HCT116 (cell line): ENCODE data around the gene BRDT. TPM values are rescaled to one million over a fixed set of nuclear protein-coding genes. Genes with fewer than 3 reads are reported as not detected.

Experiments
- ATAC-seq: fragments of 200-7000 bp; cut with Tn5 transposase; 2 replicates; pipeline ENCODE4 v1.9.1; 2020; ENCODE audit warnings: mild to moderate bottlenecking, moderate library complexity
- BruUV-seq: library from RNA; stranded (reverse); fragments of 400-500 nt; replicated peaks from 2 replicates; lab custom pipeline; 2021; lab: Mats Ljungman, UMichigan
- CTCF ChIA-PET: fragments of 300-600 bp; sonication (Branson Sonifier 250); formaldehyde crosslinking; loops from one replicate; lab custom pipeline; 2021; ENCODE audit warnings: antibody characterized with exemption; lab: Charles Lee
- POLR2A ChIA-PET: fragments of 300-600, 350-600 bp; sonication (Branson Sonifier 250); formaldehyde crosslinking; loops from one replicate; lab custom pipeline; 2021; ENCODE audit warnings: antibody characterized with exemption; lab: Charles Lee
- RAD21 ChIA-PET, 2 experiments: fragments of 300-600 bp; sonication (Branson Sonifier 250); formaldehyde crosslinking; loops; one replicate each; lab custom pipeline; 2023; ENCODE audit warnings: low total read pairs in 2 of 2; ENCODE audit not compliant: uncharacterized antibody in 2 of 2, unreplicated experiment in 2 of 2, low non-redundant PET in 1 of 2; lab: Charles Lee
- DNase-seq: peaks from one replicate; pipeline ENCODE4 v3.0.0-alpha.2; 2010; ENCODE audit warnings: low read depth, low spot score
- H2AFZ ChIP-seq: fragments of 200-600 bp; shearing (Covaris generic), sonication (generic); 2 replicates; pipeline ENCODE4 v1.6.1; 2017; ENCODE audit warnings: low read depth, mixed run types, mixed read lengths, antibody characterized with exemption, low read length; ENCODE audit not compliant: poor library complexity, severe bottlenecking
- H3K27ac ChIP-seq: 2 replicates; pipeline ENCODE4 v1.5.1; 2012; ENCODE audit warnings: low read depth, low read length
- H3K27me3 ChIP-seq: fragments of 200-600 bp; sonication (generic); 2 replicates; pipeline ENCODE4 v1.6.1; 2016; ENCODE audit warnings: mixed run types, low read length, mixed read lengths; ENCODE audit not compliant: insufficient read depth
- H3K36me3 ChIP-seq, 2 experiments: fragments of 200-500 bp in 1 of 2; fragments of 200-600 bp in 1 of 2; sonication (Bioruptor generic) in 1 of 2; sonication (generic) in 1 of 2; 2 replicates each; pipeline versions ENCODE4 v1.5.1 to v1.6.1; 2014 to 2016; ENCODE audit warnings: low read length in 2 of 2, inconsistent platforms in 1 of 2, mixed read lengths in 1 of 2, mixed run types in 1 of 2; ENCODE audit not compliant: insufficient read depth in 2 of 2, control insufficient read depth in 1 of 2
- H3K4me1 ChIP-seq, 2 experiments: fragments of 200-600 bp in 1 of 2; sonication (generic) in 1 of 2; 2 replicates each; pipeline versions ENCODE4 v1.5.1 to v1.6.1; 2012 to 2017; ENCODE audit warnings: low read length in 2 of 2, inconsistent platforms in 1 of 2, mild to moderate bottlenecking in 1 of 2, mixed read lengths in 1 of 2, mixed run types in 1 of 2, moderate library complexity in 1 of 2; ENCODE audit not compliant: insufficient read depth in 2 of 2, control insufficient read depth in 1 of 2
- H3K4me2 ChIP-seq: fragments of 200-600 bp; sonication (generic); 2 replicates; pipeline ENCODE4 v1.6.1; 2017; ENCODE audit warnings: mixed run types, low read length, mixed read lengths
- H3K4me3 ChIP-seq, 2 experiments: fragments of 200-600 bp in 1 of 2; sonication (generic) in 1 of 2; replicated peaks in 1 of 2; 2 replicates each; pipeline ENCODE4 v1.5.1; 2011 to 2016; ENCODE audit warnings: low read length in 2 of 2, control low read depth in 1 of 2, low read depth in 1 of 2, mild to moderate bottlenecking in 1 of 2, mixed read lengths in 1 of 2, mixed run types in 1 of 2
- H3K79me2 ChIP-seq: fragments of 200-600 bp; sonication (generic); 2 replicates; pipeline ENCODE4 v1.6.1; 2017; ENCODE audit warnings: mild to moderate bottlenecking, mixed run types, low read length, moderate library complexity, mixed read lengths; ENCODE audit not compliant: insufficient read depth
- H3K9ac ChIP-seq: fragments of 200-600 bp; sonication (generic); 2 replicates; pipeline ENCODE4 v1.6.1; 2016; ENCODE audit warnings: low read length, mixed read lengths
- H3K9me2 ChIP-seq: fragments of 200-600 bp; sonication (generic), shearing (Covaris generic); 2 replicates; pipeline ENCODE4 v1.6.1; 2017; ENCODE audit warnings: mixed run types, mild to moderate bottlenecking, moderate library complexity; ENCODE audit not compliant: insufficient read depth
- H3K9me3 ChIP-seq, 2 experiments: fragments of 200-500 bp in 1 of 2; fragments of 200-600 bp in 1 of 2; sonication (Bioruptor generic) in 1 of 2; sonication (generic) in 1 of 2; 2 replicates each; pipeline ENCODE4 v1.6.1; 2014 to 2017; ENCODE audit warnings: low read length in 2 of 2, mixed read lengths in 2 of 2, inconsistent platforms in 1 of 2, low read depth in 1 of 2, mild to moderate bottlenecking in 1 of 2, mixed run types in 1 of 2, moderate library complexity in 1 of 2; ENCODE audit not compliant: control insufficient read depth in 1 of 2, insufficient read depth in 1 of 2
- H4K20me1 ChIP-seq: fragments of 200-600 bp; sonication (generic), shearing (Covaris generic); 2 replicates; pipeline ENCODE4 v1.6.1; 2017; ENCODE audit warnings: mixed run types, mild to moderate bottlenecking, moderate library complexity; ENCODE audit not compliant: insufficient read depth
- CBX3 ChIP-seq: IDR thresholded peaks from 2 replicates; pipeline ENCODE4 v1.6.1; 2012; ENCODE audit warnings: low read depth
- EGR1 ChIP-seq: IDR thresholded peaks from 2 replicates; pipeline ENCODE4 v1.6.1; 2012; ENCODE audit warnings: low read depth
- EZH2 ChIP-seq: fragments of 200-600 bp; sonication (generic); IDR thresholded peaks from 2 replicates; pipeline ENCODE4 v1.6.1; 2017; ENCODE audit warnings: antibody characterized with exemption, mixed run types
- FOSL1 ChIP-seq: IDR thresholded peaks from 2 replicates; pipeline ENCODE4 v1.6.1; 2012; ENCODE audit warnings: low read depth
- POLR2A ChIP-seq: IDR thresholded peaks from 2 replicates; pipeline ENCODE4 v1.7.0; 2011; ENCODE audit warnings: borderline replicate concordance; ENCODE audit not compliant: insufficient read depth, insufficient read length; ENCODE audit errors: extremely low read depth
- RAD21 ChIP-seq: IDR thresholded peaks from 2 replicates; pipeline ENCODE4 v1.6.1; 2012; ENCODE audit warnings: low read depth, mild to moderate bottlenecking
- SIN3A ChIP-seq: IDR thresholded peaks from 2 replicates; pipeline ENCODE4 v1.6.1; 2012; ENCODE audit warnings: low read depth
- SRF ChIP-seq: IDR thresholded peaks from 2 replicates; pipeline ENCODE4 v1.6.1; 2012; ENCODE audit warnings: low read depth
- ZNF274 ChIP-seq: fragments of 200-500 bp; sonication (Bioruptor generic); IDR thresholded peaks from 2 replicates; pipeline ENCODE4 v1.6.1; 2014; ENCODE audit warnings: mild to moderate bottlenecking, low read depth, low read length, inconsistent platforms
- intact Hi-C: fragments of 100-400 bp; cut with micrococcal nuclease; formaldehyde crosslinking; loops from 2 replicates; pipeline ENCODE4 v1.10.0; 2022
- total RNA-seq: library from RNA; stranded (reverse); gene quantifications from one replicate; pipeline ENCODE4 v1.2.1, GENCODE V29; 2021; ENCODE audit not compliant: unreplicated experiment
- TF ChIP-seq, protein P1 (sequence below), 3 experiments: fragments of 200-600 bp in 1 of 3; sonication (generic) in 1 of 3; IDR thresholded peaks in 2 of 3; conservative IDR thresholded peaks in 1 of 3; 2 replicates each; pipeline ENCODE4 v1.5.1; 2012 to 2017; ENCODE audit warnings: low read depth in 2 of 3, low read length in 2 of 3, antibody characterized with exemption in 1 of 3, borderline replicate concordance in 1 of 3, control low read depth in 1 of 3, mild to moderate bottlenecking in 1 of 3, mixed read lengths in 1 of 3, mixed run types in 1 of 3, moderate library complexity in 1 of 3; ENCODE audit not compliant: insufficient read depth in 1 of 3
- TF ChIP-seq, protein P2 (sequence below): IDR thresholded peaks from 2 replicates; pipeline ENCODE4 v1.6.1; 2011; ENCODE audit warnings: mild to moderate bottlenecking, low read length, moderate library complexity; ENCODE audit not compliant: insufficient replicate concordance; ENCODE audit errors: extremely low read depth
- TF ChIP-seq, protein P3 (sequence below): IDR thresholded peaks from 2 replicates; pipeline ENCODE4 v1.6.1; 2012

BRDT gene
- total RNA-seq, 1 experiment from 2014 or later: not detected

DNA sequence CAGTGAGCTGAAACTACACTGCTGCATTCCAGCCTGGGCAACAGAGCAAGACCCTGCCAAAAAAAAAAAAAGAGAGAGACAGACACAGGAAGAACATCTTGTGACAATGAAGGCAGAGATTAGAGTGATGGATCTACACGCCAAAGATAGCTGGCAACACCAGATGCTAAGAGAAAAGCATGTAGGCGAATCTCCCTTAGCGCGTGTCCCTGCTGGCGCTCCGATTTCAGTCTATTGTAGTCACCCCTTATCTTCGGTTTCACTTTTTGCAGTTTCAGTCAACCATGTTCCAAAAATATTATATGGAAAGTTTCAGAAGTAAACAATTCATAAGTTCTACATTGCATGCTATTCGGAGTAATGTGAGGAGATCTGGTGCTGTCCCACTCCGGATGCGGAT, 11.6 kb upstream of the BRDT start (continued):
- TF ChIP-seq, protein P1, sequence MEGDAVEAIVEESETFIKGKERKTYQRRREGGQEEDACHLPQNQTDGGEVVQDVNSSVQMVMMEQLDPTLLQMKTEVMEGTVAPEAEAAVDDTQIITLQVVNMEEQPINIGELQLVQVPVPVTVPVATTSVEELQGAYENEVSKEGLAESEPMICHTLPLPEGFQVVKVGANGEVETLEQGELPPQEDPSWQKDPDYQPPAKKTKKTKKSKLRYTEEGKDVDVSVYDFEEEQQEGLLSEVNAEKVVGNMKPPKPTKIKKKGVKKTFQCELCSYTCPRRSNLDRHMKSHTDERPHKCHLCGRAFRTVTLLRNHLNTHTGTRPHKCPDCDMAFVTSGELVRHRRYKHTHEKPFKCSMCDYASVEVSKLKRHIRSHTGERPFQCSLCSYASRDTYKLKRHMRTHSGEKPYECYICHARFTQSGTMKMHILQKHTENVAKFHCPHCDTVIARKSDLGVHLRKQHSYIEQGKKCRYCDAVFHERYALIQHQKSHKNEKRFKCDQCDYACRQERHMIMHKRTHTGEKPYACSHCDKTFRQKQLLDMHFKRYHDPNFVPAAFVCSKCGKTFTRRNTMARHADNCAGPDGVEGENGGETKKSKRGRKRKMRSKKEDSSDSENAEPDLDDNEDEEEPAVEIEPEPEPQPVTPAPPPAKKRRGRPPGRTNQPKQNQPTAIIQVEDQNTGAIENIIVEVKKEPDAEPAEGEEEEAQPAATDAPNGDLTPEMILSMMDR (IDR thresholded peaks at IDR 0.05 in 2 of 3, conservative IDR thresholded peaks at IDR 0.05 in 1 of 3; ENCODE audit: borderline replicate concordance in 1 of 3, insufficient read depth in 1 of 3, low read depth in 2 of 3, low read length in 2 of 3): no peak
- TF ChIP-seq CBX3 (no peak), RAD21 (no peak)
- TF ChIP-seq, protein P2, sequence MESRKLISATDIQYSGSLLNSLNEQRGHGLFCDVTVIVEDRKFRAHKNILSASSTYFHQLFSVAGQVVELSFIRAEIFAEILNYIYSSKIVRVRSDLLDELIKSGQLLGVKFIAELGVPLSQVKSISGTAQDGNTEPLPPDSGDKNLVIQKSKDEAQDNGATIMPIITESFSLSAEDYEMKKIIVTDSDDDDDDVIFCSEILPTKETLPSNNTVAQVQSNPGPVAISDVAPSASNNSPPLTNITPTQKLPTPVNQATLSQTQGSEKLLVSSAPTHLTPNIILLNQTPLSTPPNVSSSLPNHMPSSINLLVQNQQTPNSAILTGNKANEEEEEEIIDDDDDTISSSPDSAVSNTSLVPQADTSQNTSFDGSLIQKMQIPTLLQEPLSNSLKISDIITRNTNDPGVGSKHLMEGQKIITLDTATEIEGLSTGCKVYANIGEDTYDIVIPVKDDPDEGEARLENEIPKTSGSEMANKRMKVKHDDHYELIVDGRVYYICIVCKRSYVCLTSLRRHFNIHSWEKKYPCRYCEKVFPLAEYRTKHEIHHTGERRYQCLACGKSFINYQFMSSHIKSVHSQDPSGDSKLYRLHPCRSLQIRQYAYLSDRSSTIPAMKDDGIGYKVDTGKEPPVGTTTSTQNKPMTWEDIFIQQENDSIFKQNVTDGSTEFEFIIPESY: no peak

DNA sequence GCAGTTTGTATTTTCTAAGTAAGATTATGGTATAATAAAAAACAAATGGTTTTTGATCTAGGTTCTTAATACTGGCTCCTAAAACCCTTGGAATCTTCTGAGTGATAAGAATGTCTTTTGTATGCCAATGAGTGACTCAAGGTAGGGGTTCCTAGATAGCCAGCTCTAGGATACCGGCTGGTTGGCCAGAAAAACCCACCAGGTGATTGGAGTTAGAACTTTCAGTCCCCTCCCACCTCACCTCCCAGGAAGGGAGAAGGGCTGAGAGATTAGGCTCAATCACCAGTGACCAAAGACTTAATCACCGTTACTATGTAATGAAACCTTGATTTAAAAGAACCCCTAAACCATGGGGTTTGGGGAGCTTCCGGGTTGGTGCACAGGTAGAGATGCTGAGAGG, 8.7 kb upstream of the BRDT start:
- ChIA-PET RAD21 (no interaction called here), POLR2A (no interaction called here), CTCF (interaction anchor here (0.6 kb wide), 2 partner anchors 58 to 1089 kb away, joined by 3 read pairs; no protein-coding TSS in a partner anchor)
- intact Hi-C loops: loop anchor here (5.0 kb wide), 1 partner anchor 357 kb away; the partner anchor contains the start of genes GLMN and RPAP2
- TF ChIP-seq POLR2A (no peak), ZNF274 (no peak), FOSL1 (no peak), EZH2 (no peak), SRF (no peak), RAD21 (no peak), SIN3A (no peak), CBX3 (no peak), EGR1 (no peak)
- TF ChIP-seq, protein P2: no peak
- TF ChIP-seq, protein P3, sequence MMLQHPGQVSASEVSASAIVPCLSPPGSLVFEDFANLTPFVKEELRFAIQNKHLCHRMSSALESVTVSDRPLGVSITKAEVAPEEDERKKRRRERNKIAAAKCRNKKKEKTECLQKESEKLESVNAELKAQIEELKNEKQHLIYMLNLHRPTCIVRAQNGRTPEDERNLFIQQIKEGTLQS: no peak
- Histone ChIP-seq H3K27ac (no peak overlapping the region), H3K9ac (no peak overlapping the region), H3K9me3 (no peaks in the 10 kb centered on the region), H3K36me3 (no peaks in the 10 kb centered on the region), H3K9me2 (no peaks in the 10 kb centered on the region), H4K20me1 (no peaks in the 10 kb centered on the region), H3K27me3 (no peaks in the 10 kb centered on the region), H3K4me1 (peaks cover 0 to 14% of the 10 kb centered on the region in 2 experiments; a peak in 2 of 4 replicates), H3K4me3 (no peak overlapping the region), H2AFZ (peak overlapping the region; percentile 56), H3K4me2 (no peak overlapping the region), H3K79me2 (no peaks in the 10 kb centered on the region)
- ATAC-seq (no peak), DNase-seq (no peak)
- no TSS peak for BruUV-seq
